ENCODE measurements around the gene TSN. TPM values are rescaled to one million over a fixed set of nuclear protein-coding genes. Genes with fewer than 3 reads are reported as not detected.
"Not testable (repeated sequence)": the region's sequence is repeated elsewhere in the genome, so short reads cannot be mapped to it uniquely, and the experiment has no call there.

The TSN gene
- polyA plus RNA-seq, 3 donors: 84.9 to 105 (median 90.8) TPM

- DNase-seq (ENCODE audit: extremely low read depth in 1 of 11, low read depth in 9 of 11, low spot score in 4 of 11): not testable (repeated sequence)
Observed at GRCh38 chr2:121734544-121734943, 20.9 kb upstream of the TSN start.

- DNase-seq (ENCODE audit: extremely low read depth in 1 of 11, low read depth in 9 of 11, low spot score in 4 of 11): no peak
Observed at GRCh38 chr2:121735518-121736074, 19.9 kb upstream of the TSN start.

GRCh38 chr2:121736140-121736461 lies 19.4 kb upstream of the TSN start:
- no peak for DNase-seq (ENCODE audit: extremely low read depth in 1 of 11, low read depth in 9 of 11, low spot score in 4 of 11)

GRCh38 chr2:121736462-121737336 lies 18.8 kb upstream of the TSN start, which contains the start of gene NIFK:
Gene NIFK, minus strand, starts transcription at chr2:121736875. Its CDS starts 25 bp downstream, at chr2:121736850.
- peak; percentile 82 to 96 (median 94) for DNase-seq (ENCODE audit: extremely low read depth in 1 of 11, low read depth in 9 of 11, low spot score in 4 of 11)

- DNase-seq (ENCODE audit: extremely low read depth in 1 of 11, low read depth in 9 of 11, low spot score in 4 of 11): no peak
Observed at GRCh38 chr2:121740973-121741372, 14.5 kb upstream of the TSN start.

- no peak for DNase-seq (ENCODE audit: extremely low read depth in 1 of 11, low read depth in 9 of 11, low spot score in 4 of 11)
Observed at GRCh38 chr2:121741450-121741849, 14.0 kb upstream of the TSN start.

GRCh38 chr2:121746071-121746578 lies 9.3 kb upstream of the TSN start:
- DNase-seq (ENCODE audit: extremely low read depth in 1 of 11, low read depth in 9 of 11, low spot score in 4 of 11): no peak

- no peak for DNase-seq (ENCODE audit: extremely low read depth in 1 of 11, low read depth in 9 of 11, low spot score in 4 of 11)
Observed at GRCh38 chr2:121748202-121748601, 7.2 kb upstream of the TSN start.

- DNase-seq (ENCODE audit: extremely low read depth in 1 of 11, low read depth in 9 of 11, low spot score in 4 of 11): no peak
Observed at GRCh38 chr2:121754851-121755236, 607 bp upstream of the TSN start.

- DNase-seq (ENCODE audit: extremely low read depth in 1 of 11, low read depth in 9 of 11, low spot score in 4 of 11): no peak
Observed at GRCh38 chr2:121764681-121765228, 9.3 kb downstream of the TSN start.

GRCh38 chr2:121766624-121767023 lies 11.2 kb downstream of the TSN start:
- no peak for DNase-seq (ENCODE audit: extremely low read depth in 1 of 11, low read depth in 9 of 11, low spot score in 4 of 11)

GRCh38 chr2:121768143-121768755 lies 12.8 kb downstream of the TSN start:
- no peak for DNase-seq (ENCODE audit: extremely low read depth in 1 of 11, low read depth in 9 of 11, low spot score in 4 of 11)

- peak in 6 of 11 donors; percentile 28 to 68 (median 52) for DNase-seq (ENCODE audit: extremely low read depth in 1 of 11, low read depth in 9 of 11, low spot score in 4 of 11)
Observed at GRCh38 chr2:121771976-121772742, 16.7 kb downstream of the TSN start.

GRCh38 chr2:121774235-121774634 lies 18.8 kb downstream of the TSN start:
- DNase-seq (ENCODE audit: extremely low read depth in 1 of 11, low read depth in 9 of 11, low spot score in 4 of 11): no peak

- no peak for DNase-seq (ENCODE audit: extremely low read depth in 1 of 11, low read depth in 9 of 11, low spot score in 4 of 11)
Observed at GRCh38 chr2:121776361-121776760, 20.9 kb downstream of the TSN start.

- DNase-seq (ENCODE audit: extremely low read depth in 1 of 11, low read depth in 9 of 11, low spot score in 4 of 11): no peak
Observed at GRCh38 chr2:121776885-121777698, 21.6 kb downstream of the TSN start.

- DNase-seq (ENCODE audit: extremely low read depth in 1 of 11, low read depth in 9 of 11, low spot score in 4 of 11): no peak
Observed at GRCh38 chr2:121777699-121778058, 22.2 kb downstream of the TSN start.

GRCh38 chr2:121778741-121779487 lies 23.5 kb downstream of the TSN start:
- no peak for DNase-seq (ENCODE audit: extremely low read depth in 1 of 11, low read depth in 9 of 11, low spot score in 4 of 11)
